HL-60 (cell line): ENCODE measurements around the gene TDG.

Source experiments
- DNase-seq, 2 experiments: peaks; one replicate each; pipeline ENCODE4 v3.0.0-alpha.2; 2010 to 2020; ENCODE audit warnings: low read depth in 1 of 2, low spot score in 1 of 2
- H3K27ac ChIP-seq: fragments of 250-450 bp; sonication (Bioruptor Pico); replicated peaks from 2 replicates; pipeline ENCODE4 v1.5.1; 2020; ENCODE audit warnings: mild to moderate bottlenecking, moderate library complexity
- H3K27me3 ChIP-seq: fragments of 250-450 bp; sonication (Bioruptor Pico); 2 replicates; pipeline ENCODE4 v1.5.1; 2021; ENCODE audit warnings: mild to moderate bottlenecking, moderate library complexity; ENCODE audit not compliant: insufficient read depth, poor library complexity, severe bottlenecking
- H3K4me3 ChIP-seq: replicated peaks from 2 replicates; pipeline ENCODE4 v1.5.1; 2011; ENCODE audit warnings: mild to moderate bottlenecking, control low read depth, low read length; ENCODE audit not compliant: insufficient read depth
- CTCF ChIP-seq: IDR thresholded peaks from one replicate; pipeline ENCODE4 v1.5.1; 2011; ENCODE audit warnings: low read length, control low read depth, inconsistent platforms; ENCODE audit not compliant: insufficient read depth
- GABPA ChIP-seq: IDR thresholded peaks from 2 replicates; pipeline ENCODE4 v1.6.1; 2012; ENCODE audit warnings: low read depth
- POLR2AphosphoS5 ChIP-seq: IDR thresholded peaks from 2 replicates; pipeline ENCODE4 v1.6.1; 2012; ENCODE audit warnings: low read depth
- REST ChIP-seq: IDR thresholded peaks from 2 replicates; pipeline ENCODE4 v1.6.1; 2012; ENCODE audit warnings: low read depth; ENCODE audit not compliant: insufficient replicate concordance
- SPI1 ChIP-seq: IDR thresholded peaks from 2 replicates; pipeline ENCODE4 v1.6.1; 2012; ENCODE audit warnings: low read depth, mild to moderate bottlenecking, borderline replicate concordance

Gene TDG

GRCh38 chr12:104002686-104003085 is 37.0 kb downstream of the TDG start:
- H3K27me3 ChIP-seq = peaks cover 2% of the 10 kb centered on the region
- H3K4me3 ChIP-seq = no peak overlapping the region
- no peak for DNase-seq
- TF ChIP-seq REST (no peak), POLR2AphosphoS5 (no peak), GABPA (no peak), SPI1 (no peak), CTCF (no peak)
- H3K27ac ChIP-seq = no peak overlapping the region

GRCh38 chr12:104003596-104003995 is 37.9 kb downstream of the TDG start:
- H3K27me3 ChIP-seq = peaks cover 2% of the 10 kb centered on the region

GRCh38 chr12:104006929-104007328 is 41.3 kb downstream of the TDG start:
- no peak overlapping the region for H3K4me3 ChIP-seq
- H3K27me3 ChIP-seq = peaks cover 2% of the 10 kb centered on the region
- no peak overlapping the region for H3K27ac ChIP-seq
- no peak for DNase-seq
- TF ChIP-seq GABPA (no peak), CTCF (no peak), POLR2AphosphoS5 (no peak), SPI1 (no peak), REST (no peak)

More at GRCh38 chr12:104003596-104003995, 37.9 kb downstream of the TDG start:
- TF ChIP-seq POLR2AphosphoS5 (no peak), REST (no peak), GABPA (no peak), CTCF (no peak), SPI1 (no peak)
- H3K4me3 ChIP-seq = no peak overlapping the region
- H3K27ac ChIP-seq = no peak overlapping the region
- no peak for DNase-seq
